HEK293 (cell line): Measurements from ENCODE around the gene HS3ST6.

Experiments used
- MEIS1 ChIP-seq: sonication (generic); formaldehyde crosslinking; IDR thresholded peaks from 2 replicates; pipeline ENCODE4 v1.8.1; 2022; ENCODE audit warnings: missing genetic modification reagents, mild to moderate bottlenecking, borderline replicate concordance
- PATZ1 ChIP-seq: fragments of 450-650 bp; formaldehyde crosslinking; IDR thresholded peaks from 2 replicates; pipeline ENCODE4 v1.5.1; 2016; ENCODE audit warnings: missing biosample characterization, missing genetic modification characterization
- PRDM6 ChIP-seq: fragments of 450-650 bp; formaldehyde crosslinking; IDR thresholded peaks from 2 replicates; pipeline ENCODE4 v1.5.1; 2017; ENCODE audit warnings: missing biosample characterization, missing genetic modification characterization
- SETDB1 ChIP-seq: IDR thresholded peaks from one replicate; pipeline ENCODE4 v1.6.1; 2017; ENCODE audit warnings: mild to moderate bottlenecking, low read length, moderate library complexity, mixed read lengths; ENCODE audit not compliant: insufficient read length
- ZBTB26 ChIP-seq: fragments of 450-650 bp; formaldehyde crosslinking; optimal IDR thresholded peaks from 2 replicates; pipeline ENCODE3; 2016; ENCODE audit warnings: missing biosample characterization, mild to moderate bottlenecking, missing genetic modification characterization
- ZBTB49 ChIP-seq: fragments of 450-650 bp; formaldehyde crosslinking; IDR thresholded peaks from 2 replicates; pipeline ENCODE4 v1.5.1; 2016; ENCODE audit warnings: missing biosample characterization, missing genetic modification characterization, low read depth
- ZFHX2 ChIP-seq: fragments of 450-650 bp; formaldehyde crosslinking; conservative IDR thresholded peaks from 2 replicates; pipeline ENCODE4 v1.5.1; 2016; ENCODE audit warnings: missing biosample characterization, missing genetic modification characterization
- ZNF221 ChIP-seq: fragments of 450-650 bp; formaldehyde crosslinking; IDR thresholded peaks from 2 replicates; pipeline ENCODE4 v1.5.1; 2017; ENCODE audit warnings: missing biosample characterization, missing genetic modification characterization, borderline replicate concordance
- ZNF26 ChIP-seq: fragments of 450-650 bp; formaldehyde crosslinking; IDR thresholded peaks from 2 replicates; pipeline ENCODE4 v1.5.1; 2016; ENCODE audit warnings: missing biosample characterization, missing genetic modification characterization
- ZNF280D ChIP-seq: fragments of 450-650 bp; formaldehyde crosslinking; IDR thresholded peaks from 2 replicates; pipeline ENCODE4 v1.5.1; 2016; ENCODE audit warnings: missing biosample characterization, missing genetic modification characterization
- ZNF292 ChIP-seq: fragments of 450-650 bp; formaldehyde crosslinking; IDR thresholded peaks from 2 replicates; pipeline ENCODE4 v1.5.1; 2016; ENCODE audit warnings: low read depth, missing biosample characterization, missing genetic modification characterization, borderline replicate concordance
- ZNF311 ChIP-seq: fragments of 450-650 bp; formaldehyde crosslinking; IDR thresholded peaks from 2 replicates; pipeline ENCODE4 v1.5.1; 2017; ENCODE audit warnings: missing biosample characterization, missing genetic modification characterization, borderline replicate concordance
- ZNF560 ChIP-seq: fragments of 450-650 bp; formaldehyde crosslinking; IDR thresholded peaks from 2 replicates; pipeline ENCODE4 v1.5.1; 2017; ENCODE audit warnings: missing biosample characterization, missing genetic modification characterization, borderline replicate concordance
- ZNF677 ChIP-seq: fragments of 450-650 bp; IDR thresholded peaks from 2 replicates; pipeline ENCODE4 v1.5.0; 2018; ENCODE audit warnings: missing biosample characterization, mild to moderate bottlenecking, missing genetic modification characterization, moderate library complexity
- ZSCAN30 ChIP-seq: fragments of 450-650 bp; IDR thresholded peaks from 2 replicates; pipeline ENCODE4 v1.5.1; 2018; ENCODE audit warnings: missing biosample characterization, mild to moderate bottlenecking, missing genetic modification characterization, moderate library complexity
- TF ChIP-seq, protein P1 (sequence below): fragments of 450-650 bp; formaldehyde crosslinking; IDR thresholded peaks from 2 replicates; pipeline ENCODE4 v1.5.1; 2017; ENCODE audit warnings: missing biosample characterization, mild to moderate bottlenecking, missing genetic modification characterization, moderate library complexity
- TF ChIP-seq, protein P2 (sequence below): sonication (generic); formaldehyde crosslinking; IDR thresholded peaks from 2 replicates; pipeline ENCODE4 v1.8.1; 2022; ENCODE audit warnings: mild to moderate bottlenecking, moderate library complexity, missing genetic modification reagents

The HS3ST6 gene

GRCh38 chr16:1929578-1930337 lies 11.5 kb upstream of the HS3ST6 start (continued):
- TF ChIP-seq ZNF280D: no peak
- no peak for TF ChIP-seq PRDM6 (tag by site-specific recombination)
- TF ChIP-seq MEIS1 (CRISPR knock-in tag): no peak
- TF ChIP-seq ZBTB49 (tag by site-specific recombination): no peak
- peak; percentile 95 for TF ChIP-seq ZSCAN30 (tag by site-specific recombination)
- TF ChIP-seq SETDB1: no peak
- no peak for TF ChIP-seq ZNF560 (tag by site-specific recombination)
- peak; percentile 56 for TF ChIP-seq ZBTB26
- TF ChIP-seq ZNF221 (tag by site-specific recombination): no peak
- 0 out of 2 replicates have a peak, but pooled peaks have one; percentile 31 for TF ChIP-seq ZNF677 (tag by site-specific recombination)
- peak; percentile 60; the same call in 1 of the 2 replicates for TF ChIP-seq PATZ1 (tag by site-specific recombination)
- TF ChIP-seq, protein P1, sequence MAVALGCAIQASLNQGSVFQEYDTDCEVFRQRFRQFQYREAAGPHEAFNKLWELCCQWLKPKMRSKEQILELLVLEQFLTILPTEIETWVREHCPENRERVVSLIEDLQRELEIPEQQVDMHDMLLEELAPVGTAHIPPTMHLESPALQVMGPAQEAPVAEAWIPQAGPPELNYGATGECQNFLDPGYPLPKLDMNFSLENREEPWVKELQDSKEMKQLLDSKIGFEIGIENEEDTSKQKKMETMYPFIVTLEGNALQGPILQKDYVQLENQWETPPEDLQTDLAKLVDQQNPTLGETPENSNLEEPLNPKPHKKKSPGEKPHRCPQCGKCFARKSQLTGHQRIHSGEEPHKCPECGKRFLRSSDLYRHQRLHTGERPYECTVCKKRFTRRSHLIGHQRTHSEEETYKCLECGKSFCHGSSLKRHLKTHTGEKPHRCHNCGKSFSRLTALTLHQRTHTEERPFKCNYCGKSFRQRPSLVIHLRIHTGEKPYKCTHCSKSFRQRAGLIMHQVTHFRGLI: no peak
- no peak for TF ChIP-seq ZNF26 (tag by site-specific recombination)
- TF ChIP-seq, protein P2, sequence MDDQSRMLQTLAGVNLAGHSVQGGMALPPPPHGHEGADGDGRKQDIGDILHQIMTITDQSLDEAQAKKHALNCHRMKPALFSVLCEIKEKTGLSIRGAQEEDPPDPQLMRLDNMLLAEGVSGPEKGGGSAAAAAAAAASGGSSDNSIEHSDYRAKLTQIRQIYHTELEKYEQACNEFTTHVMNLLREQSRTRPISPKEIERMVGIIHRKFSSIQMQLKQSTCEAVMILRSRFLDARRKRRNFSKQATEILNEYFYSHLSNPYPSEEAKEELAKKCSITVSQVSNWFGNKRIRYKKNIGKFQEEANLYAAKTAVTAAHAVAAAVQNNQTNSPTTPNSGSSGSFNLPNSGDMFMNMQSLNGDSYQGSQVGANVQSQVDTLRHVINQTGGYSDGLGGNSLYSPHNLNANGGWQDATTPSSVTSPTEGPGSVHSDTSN (CRISPR knock-in tag): peak; percentile 95
- TF ChIP-seq ZNF311 (tag by site-specific recombination): no peak
- TF ChIP-seq ZFHX2 (tag by site-specific recombination): peak; percentile 39; the same call in 1 of the 2 replicates
- TF ChIP-seq ZNF292 (tag by site-specific recombination): no peak
